NOMO-1 treated with dmso at 0.1 percent for 144 hours (cell line): ENCODE data around the gene DENND1A.

Experiments
- DNase-seq: peaks from one replicate; lab custom pipeline; 2025; ENCODE audit not compliant: unreplicated experiment; lab: John Stamatoyannopoulos, UW

Gene DENND1A

DNA sequence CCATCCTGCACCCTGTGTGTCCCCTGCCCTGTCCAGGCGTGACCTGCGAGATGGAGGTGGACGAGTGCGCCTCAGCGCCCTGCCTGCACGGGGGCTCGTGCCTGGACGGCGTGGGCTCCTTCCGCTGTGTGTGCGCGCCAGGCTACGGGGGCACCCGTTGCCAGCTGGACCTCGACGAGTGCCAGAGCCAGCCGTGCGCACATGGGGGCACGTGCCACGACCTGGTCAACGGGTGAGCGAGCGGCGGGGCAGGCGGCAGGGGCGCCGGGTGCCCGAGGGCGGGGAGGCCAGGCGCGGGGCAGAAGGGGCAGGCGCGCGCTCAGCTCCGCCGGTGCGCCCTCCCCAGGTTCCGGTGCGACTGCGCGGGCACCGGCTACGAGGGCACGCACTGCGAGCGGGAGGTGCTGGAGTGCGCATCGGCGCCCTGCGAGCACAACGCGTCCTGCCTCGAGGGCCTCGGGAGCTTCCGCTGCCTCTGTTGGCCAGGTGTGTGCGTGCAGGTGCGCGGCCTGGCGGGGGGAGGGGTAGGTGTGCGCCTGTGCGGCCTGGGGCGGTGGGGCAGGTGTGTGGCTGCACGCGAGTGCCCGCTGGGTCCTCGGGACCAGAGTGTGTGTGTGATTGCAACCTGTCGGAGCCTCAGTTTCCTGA, 563.9 kb downstream of the DENND1A start:
- no peak for DNase-seq

DNA sequence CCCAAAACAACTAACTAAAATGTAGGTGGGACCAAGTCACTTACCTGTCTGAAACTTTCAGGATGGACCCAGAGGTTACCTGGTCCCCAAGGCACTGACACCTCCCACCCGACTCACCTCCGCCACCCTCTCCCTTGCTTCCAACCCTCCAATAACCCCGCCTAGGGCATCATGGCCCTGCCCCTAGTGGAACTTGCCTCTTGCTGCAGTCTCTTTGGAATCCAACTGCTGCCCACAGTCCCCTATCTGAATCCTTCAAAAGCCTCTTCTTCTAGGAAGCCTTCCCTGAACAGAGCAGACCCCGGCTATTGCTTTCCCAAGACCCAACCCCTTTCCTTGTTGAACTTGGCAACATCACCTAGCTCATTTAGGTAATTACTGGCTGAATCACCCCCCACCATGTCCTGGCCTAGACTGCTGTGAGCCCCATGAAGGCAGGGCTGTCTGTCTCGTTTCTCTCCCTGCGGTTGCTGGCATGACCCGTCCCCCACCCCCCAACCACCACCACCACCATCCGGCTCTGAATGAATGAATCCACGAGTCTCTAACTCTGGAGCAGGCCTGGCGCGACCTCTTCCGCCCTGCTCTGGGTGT, 564.5 kb downstream of the DENND1A start:
- no peak for DNase-seq

DNA sequence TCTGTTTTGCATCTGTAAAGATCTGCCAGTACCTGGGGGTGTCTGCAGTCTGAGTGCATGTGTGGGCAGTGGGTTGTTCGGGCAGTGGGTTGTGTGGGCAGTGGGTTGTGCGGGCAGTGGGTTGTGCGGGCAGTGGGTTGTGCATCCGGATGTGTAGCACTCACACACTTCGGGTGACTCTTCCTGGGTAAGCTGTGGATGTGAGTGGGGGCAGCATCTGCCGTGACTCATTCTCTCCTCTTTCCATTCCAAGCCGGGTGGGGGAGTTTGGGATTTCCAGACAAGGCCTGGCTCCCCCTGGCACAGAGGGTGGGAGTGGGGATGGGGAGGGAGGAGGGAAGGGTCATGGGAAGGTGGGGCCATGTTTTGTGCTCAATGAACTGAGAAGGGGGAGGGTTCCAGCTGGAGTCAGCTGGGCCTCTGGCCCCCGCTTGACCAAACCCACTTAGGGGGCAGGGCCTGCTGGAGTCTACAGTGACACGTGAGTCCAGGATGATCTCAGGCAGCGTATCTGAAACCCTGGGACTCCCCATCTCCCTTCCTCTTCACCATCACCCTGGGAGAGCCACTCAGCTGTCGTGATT, 565.6 kb downstream of the DENND1A start:
- no peak for DNase-seq

DNA sequence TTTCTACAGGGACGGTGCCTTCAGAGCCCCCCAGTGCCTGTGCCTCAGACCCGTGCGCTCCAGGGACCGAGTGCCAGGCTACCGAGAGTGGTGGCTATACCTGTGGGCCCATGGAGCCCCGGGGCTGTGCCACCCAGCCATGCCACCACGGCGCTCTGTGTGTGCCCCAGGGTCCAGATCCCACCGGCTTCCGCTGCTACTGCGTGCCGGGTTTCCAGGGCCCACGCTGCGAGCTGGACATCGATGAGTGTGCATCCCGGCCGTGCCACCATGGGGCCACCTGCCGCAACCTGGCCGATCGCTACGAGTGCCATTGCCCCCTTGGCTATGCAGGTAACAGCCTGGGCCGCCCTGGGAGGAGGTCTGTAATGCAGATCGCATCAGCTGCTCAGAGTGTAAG, 567.1 kb downstream of the DENND1A start:
- DNase-seq: no peak

DNA sequence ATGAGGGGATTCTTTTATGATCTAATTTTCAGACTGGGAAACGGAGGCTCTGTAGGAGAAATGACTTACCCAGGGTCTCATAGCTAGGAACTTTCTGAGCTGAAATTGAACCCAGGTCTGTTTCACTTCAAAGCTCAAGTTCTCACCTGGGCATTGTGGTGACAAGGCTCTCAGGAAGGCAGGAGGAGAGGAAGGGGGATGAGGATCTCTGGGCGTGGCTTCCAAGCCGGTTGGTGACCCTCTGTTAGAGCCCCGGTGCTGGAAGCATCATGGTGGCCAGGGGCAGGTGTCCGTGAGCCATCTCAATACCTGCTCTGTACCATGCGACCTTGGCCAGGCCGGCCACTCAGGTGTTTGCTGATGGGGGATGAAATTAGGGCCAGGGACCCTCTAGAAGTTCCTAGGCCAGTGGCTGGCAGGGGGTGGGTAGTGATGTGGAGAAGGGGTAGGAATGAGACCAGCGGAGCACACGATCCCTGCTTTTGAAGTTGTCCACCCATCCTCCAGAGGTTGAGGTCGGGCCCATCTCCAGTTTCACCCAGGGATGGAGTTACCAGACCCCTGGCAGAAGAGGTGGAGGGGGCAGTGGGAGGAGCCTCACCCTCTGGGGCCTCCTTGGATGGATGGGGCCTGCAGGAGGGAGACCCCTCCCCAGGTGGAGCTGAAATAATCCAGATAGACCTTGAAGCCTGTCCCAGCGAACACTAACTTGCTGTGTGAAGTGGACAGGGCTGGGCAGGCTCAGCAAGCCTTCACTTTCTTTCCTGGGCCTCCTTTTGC, 568.0 kb downstream of the DENND1A start:
- DNase-seq: no peak

DNA sequence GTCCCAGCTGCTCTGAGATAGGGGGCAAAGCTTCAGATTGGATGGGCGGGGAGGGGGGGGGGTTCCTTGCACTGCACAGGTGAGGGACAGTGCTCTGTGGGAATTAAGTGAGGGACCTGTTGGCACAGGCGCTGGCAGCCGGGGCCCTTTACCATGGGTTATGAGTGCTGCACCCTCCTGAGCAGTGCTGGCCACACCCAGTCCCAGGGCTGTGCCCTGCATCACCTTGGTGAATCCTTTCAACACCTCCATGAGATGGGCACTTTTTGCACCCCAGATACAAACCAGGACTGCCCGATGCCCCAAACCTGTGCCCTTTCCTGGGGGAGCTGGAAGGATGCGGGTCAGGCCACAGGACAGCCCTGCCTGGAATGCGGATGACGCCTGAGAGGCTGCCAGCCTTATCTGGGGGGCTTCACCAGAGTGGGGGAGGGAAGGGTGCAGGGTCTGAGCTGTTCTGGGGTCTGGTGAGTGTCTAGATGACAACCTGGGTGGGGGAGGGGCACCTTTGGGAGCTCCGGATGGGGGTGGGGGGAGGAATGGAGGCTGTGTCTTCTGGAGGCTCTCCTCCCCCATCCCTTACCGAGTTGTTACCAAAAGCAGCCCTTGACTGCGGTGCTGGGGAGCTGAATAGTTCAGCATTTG, 568.7 kb downstream of the DENND1A start:
- no peak for DNase-seq

DNA sequence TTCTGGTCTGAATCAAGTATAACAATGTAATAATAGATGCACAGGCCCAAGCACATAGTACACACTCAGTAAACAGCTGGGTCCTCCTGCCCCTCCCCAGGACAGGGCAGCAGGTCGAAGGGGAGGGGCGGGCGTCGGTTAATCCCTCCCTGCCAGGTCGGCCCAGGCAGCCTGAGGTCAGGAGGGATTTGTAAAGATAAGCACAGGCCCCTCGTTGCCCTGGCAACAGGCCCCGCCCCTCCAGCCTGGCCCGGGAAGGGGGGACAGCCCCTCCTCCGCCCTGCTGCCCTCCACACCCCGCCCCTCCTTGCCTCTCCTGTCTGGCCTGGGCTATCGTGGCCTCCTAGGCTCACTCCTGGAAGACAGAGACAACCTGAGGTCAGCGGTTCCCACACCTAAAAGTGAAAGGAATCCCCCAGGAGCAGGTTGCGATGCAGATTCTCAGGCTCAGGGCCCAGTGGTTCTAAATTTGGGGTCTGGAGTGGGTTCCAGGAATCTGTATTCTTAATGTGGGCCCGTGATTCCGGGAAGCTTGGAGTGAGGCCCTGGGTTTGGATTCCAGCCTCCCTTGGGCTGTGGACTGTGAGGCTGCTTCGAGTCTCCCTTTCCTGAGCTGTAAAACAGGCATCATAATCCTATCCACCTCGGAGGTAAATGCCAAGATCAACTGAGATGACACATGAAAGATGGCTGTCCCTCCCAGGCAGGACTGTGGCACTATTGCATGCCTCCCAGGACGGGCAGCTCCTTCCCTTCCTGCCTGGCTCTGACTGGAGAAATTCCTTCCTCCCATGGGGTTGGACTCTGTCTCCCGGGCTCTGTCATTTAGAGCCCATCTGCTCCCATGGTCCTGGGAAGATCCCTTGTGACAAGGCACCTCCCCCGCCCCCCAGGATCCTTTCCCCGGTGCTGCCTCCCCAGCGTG, 569.5 kb downstream of the DENND1A start:
- no peak for DNase-seq

DNA sequence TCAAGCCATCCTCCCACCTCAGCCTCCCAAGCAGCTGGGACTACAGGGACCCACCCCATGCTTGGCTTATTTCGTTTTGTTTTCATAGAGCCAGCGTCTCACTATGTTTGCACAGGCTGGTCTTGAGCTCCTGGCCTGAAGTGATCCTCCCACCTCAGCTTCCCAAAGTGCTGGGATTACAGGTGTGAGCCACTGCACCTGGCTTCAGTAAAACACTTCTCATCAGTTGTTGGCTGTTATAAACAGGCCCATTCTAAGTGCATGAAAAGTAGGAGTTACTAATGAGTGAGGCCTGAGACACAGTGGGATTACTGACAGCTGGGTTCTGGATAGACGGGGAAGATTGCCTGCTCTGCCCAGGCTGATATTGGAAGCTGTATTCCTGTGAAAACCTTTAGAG, 570.4 kb downstream of the DENND1A start:
- no peak for DNase-seq

DNA sequence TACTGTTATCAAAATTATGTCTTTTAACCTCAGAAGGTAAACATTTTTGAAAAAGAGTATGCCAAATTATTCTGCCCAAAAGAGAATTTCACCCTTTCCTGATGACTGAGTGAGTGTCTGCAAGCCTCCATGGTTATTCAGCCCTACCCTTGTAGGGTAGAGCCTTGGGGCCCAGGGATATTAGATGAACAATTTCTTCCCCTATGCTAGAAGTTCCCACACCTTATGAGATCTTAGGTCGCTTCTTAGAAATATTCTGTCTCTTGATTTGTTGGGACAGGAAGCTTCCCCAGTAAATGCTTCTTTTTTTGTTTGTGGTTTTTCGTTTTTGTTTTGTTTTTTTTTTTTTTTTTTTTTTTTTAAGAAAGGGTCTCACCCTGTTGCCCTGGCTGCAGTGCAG, 570.8 kb downstream of the DENND1A start:
- DNase-seq: no peak

DNA sequence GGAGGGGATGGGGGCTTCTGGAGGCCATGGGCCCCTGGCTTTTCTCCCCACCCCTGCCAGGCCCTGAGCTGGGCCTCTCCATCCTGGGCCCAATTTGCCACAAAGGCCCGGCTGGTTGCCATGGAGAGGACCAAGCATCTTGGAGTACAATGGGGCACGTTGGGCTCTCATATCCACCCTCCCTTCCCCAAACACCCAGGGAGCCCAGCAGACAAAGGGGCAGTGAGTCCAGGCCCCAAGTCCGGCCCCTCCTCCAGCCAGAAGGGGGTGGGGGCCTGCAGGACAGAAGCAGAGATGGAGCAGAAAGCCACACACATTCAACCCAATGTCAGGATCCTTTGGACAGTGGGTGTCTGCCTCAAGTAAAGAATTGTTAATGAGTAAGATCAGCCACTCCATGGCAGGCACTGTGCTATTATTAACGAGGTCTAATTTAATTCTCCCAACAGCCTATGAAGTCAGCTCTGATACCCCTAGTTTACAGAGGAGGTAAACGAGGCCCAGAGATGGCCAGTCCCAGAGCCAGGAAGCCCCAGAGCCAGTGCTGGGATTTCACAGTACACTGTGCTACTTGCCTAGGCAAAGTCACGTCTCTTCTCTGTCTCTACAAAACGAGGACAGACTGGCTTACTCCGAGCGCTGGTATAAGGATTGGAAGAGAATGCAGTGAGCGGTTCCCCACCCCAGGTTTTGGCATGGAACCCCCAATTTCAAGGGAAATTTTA, 571.6 kb downstream of the DENND1A start:
- DNase-seq: no peak

DNA sequence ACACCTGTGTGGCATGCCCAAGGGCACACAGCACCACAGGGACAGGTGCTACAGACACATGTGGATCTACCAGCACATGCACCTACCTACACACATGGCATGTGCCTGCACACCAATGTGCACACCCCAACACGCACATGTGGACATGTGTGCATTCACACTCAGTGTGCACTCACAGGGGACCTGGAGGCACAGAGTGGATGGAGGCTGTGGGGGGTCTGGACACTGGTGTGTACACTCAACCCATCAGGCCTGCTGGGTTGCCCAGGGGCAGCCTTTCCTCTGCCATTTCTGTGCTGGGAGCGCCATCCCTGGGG, 572.2 kb downstream of the DENND1A start:
- no peak for DNase-seq

DNA sequence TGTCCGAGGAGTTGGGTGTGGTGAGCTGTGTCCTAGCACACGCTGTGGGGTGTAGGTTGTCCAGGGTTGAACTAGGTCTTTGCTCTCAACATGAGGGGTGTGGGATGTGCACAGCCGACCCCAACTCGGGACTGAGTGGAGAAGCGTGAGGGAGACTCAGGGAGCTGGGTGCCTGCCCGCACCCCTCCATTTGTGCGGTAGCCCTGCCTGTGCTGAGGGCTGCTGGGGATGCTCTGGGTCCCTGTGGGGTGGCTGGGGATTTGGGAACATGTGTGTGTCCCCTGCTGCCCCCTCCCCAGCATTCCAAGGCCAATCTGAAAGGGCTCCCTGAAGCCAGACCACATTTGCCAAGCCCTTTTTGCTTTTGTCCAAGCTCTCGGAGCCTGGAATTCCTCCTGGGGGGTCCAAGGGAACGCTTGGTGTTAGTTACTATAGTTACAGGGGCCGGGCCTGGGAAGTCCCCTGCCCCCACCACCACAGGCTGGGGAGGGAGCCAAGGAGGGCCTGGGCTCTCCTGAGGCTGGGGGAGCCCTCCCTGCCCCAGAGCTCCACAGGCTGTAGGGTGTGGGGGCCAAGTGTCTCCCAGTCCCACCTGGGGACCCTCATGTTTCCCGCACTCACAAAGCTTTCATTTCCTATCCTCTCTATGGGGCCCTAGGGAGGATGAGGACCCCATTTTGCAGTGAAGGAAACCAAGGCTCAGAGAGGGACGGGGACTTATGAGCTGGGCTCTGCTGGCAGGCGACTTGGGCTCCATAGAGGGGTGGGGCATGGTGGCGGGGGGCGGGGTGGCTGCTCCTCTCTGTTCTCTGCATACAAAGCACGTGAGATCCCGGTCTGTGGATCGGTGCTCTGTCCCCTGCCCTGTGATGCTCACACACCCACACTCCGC, 572.8 kb downstream of the DENND1A start:
- DNase-seq: no peak

DNA sequence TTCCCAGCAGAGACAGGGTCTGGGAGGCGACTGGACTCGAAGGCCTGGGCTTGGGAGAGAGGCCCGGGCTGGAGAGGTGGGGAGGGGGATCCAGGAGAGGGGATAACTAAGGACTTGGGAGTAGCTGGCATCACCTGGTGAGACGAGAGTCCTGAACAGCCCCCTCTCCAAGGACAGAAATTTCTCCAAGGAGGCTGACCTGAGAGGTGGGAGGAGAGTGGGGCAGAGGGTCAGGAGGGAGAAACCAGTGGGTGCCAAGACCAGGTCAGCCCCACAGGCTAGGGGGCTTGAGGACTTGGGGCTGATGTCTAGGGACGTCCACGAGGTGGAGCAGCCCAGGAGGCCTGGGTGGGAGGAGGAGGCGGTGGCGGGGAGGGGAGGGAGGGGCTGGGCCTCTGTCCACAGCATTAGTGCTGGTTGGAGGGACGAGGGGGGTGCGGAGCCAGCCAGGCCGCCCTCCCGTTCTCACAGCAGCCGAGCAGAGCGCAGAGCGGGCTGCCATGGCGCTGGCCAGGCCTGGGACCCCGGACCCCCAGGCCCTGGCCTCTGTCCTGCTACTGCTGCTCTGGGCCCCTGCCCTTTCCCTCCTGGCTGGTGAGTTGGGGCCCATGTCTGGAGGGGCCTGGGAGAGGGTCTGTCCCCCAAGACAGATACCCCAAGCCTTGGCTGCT, 574.0 kb downstream of the DENND1A start, which contains the start of gene CRB2:
Gene CRB2 (plus strand): TSS at position 437 of the 671 bp plus-strand sequence. CDS start 64 bp downstream, at position 501.
- no peak for DNase-seq

DNA sequence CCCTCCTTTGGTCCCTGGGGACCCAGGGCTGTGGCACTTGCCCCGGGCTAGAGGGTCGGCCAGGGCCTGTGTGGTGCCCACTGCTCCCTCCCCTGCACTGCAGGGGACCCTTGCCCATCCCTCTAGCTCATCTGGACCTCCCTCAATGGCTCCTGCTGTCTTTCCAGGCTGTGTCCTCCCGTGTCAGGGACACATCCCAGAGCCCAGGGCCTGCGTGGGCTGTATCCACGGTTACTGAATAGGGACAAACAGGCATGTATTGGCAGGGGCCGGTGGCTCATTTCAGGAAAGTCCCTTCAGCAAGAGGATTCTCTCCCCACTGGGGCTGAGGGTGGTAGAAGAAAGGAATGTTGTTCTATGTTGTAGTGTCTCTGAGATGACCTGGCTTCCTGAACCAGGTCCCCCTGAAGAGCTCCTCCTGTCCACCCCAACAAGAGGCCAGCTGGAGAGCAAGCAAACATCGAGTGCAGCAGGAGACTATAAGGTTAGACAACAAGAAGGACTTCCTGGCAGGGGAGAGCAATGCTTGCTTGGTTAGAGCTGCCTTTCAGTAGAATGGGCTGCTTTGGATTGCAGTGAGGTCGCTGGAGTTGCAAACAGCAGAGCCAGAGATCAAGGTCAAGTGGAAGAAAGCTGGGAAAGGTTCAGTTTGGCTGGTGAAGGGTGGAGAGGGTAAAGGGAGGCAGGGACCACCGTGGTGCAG, 575.0 kb downstream of the DENND1A start:
- no peak for DNase-seq

DNA sequence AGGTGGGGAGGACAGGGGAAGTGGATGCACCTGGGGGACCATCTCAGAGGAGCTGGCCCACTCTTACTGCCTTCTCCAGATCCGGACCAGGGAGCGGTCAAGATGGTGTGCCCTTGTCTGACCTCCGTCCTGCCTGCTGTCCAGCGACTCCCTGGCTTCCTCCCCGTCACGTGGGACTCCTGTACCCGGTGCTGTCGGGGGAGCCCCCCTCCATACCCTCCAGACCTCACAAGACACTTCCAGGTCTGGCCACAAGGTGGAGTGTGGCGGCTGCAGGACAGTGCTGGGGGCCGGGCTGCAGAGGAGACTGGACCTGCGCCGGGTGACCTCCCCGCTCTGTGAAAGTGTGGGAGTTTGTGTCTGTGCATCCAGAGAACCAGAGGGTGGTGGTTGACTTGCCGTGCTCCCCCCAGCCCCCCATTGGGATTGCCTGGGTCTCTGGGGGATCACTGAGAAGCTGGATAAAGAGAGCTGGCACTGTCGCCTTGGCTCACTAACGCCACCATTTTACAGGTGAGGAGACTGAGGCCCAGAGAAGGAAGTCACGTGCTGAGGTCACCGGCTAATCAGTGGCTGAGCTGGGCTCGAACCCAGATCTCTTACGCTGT, 575.8 kb downstream of the DENND1A start:
- no peak for DNase-seq

DNA sequence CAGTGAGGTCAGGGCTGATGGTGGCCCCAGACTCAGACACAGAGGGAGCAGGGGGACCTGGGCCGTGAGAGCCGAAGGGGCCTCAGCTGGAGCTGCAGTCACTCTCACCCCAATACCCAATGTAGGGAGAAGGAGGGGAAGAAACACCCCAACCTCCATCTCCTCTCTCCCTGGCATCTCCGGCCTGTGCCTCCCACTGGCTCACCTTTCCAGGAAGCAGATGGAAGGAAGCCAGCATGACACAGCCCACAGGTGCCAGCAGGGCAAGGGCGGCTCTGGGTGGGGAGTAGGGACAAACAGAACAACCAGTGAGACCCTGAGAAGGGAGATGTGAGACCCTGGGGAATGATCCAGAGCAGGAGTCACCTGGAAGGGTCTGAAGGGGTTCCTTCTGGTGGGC, 576.9 kb downstream of the DENND1A start:
- DNase-seq: no peak

DNA sequence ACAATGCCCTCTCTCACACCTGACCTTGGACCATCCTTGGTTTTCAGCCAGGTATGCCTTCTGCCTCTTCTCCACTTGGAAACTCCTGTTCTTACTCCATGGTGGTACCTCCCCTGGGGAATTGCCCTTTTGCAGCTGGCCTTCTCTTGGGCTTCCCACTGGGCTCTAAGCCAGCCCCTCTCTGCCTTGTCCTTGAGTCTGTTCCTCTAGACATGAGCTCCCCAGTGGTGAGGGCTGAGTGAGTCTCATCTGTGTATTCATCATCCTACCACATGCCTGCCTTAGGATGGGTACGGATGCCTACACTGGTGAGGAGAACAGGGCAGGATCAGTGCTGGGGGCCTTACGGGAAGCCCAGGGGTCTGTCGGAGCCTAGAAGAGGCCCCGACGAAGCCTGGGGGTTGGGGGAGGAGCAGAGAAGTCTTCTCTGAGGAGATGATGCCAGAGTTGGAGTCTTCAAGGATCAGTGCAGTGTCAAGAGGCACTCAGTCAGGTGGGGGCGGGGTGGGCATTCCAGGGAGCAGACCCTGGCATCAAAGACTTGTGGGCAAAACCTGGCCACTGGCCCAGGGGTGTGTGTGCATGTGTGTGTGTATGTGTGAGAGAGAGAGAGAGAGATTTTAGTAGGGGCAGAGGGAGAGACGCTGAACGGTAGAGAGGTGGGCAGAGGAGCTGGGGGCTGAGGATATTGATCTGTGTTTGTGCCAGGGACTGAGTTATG, 579.2 kb downstream of the DENND1A start:
- no peak for DNase-seq
